Measurements from ENCODE around the gene SH3PXD2A.

The SH3PXD2A gene

DNA sequence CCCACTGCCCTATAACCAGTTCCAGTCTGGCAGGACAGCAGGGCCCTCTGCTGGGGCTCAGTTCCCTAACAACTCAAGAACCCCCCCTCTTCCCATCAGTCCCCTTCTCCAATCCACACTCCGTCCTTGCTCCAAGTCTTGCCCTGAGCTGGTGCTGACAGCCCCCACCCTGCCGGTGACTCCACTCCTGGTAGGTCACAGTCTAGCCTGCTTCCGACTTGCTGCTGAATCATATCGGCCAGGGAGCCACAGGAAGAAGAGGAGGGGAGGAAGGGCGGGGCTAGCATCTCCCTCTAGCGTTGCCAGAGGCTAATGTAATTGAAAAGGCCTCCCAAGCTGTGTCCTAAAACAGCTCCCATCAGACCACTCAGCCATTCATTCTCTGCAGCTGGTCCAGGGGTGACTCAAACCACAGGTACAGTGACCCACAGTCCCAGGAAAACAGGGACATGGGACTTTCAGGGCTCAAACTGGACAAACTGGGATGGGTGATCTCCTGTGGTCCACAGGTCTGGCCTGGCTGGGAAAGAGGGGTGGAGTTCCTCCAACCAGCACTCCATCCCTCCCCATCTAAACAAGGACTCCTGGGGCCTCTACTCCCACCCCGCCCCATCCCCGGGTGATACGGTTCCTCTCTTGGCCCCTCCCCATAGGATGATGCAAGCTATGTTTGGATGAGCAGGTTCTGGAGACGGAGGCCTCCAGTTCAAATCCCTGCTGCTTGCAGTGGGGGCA is 158.8 kb downstream of the SH3PXD2A start (continued):
- TF ChIP-seq, protein P1, sequence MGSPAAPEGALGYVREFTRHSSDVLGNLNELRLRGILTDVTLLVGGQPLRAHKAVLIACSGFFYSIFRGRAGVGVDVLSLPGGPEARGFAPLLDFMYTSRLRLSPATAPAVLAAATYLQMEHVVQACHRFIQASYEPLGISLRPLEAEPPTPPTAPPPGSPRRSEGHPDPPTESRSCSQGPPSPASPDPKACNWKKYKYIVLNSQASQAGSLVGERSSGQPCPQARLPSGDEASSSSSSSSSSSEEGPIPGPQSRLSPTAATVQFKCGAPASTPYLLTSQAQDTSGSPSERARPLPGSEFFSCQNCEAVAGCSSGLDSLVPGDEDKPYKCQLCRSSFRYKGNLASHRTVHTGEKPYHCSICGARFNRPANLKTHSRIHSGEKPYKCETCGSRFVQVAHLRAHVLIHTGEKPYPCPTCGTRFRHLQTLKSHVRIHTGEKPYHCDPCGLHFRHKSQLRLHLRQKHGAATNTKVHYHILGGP (tag by site-specific recombination; IDR thresholded peaks at IDR 0.05): no peak
- TF ChIP-seq ZNF600 (tag by site-specific recombination; IDR thresholded peaks at IDR 0.05) (0 out of 2 replicates have a peak, but pooled peaks have one; percentile 37), YY2 (tag by site-specific recombination; IDR thresholded peaks at IDR 0.05) (no peak), ZNF138 (tag by site-specific recombination; IDR thresholded peaks at IDR 0.05; ENCODE audit: borderline replicate concordance) (no peak), ZNF777 (tag by site-specific recombination; IDR thresholded peaks at IDR 0.05; ENCODE audit: borderline replicate concordance) (no peak), ZNF184 (tag by site-specific recombination; IDR thresholded peaks at IDR 0.05) (no peak), ZSCAN30 (tag by site-specific recombination; IDR thresholded peaks at IDR 0.05) (no peak), MZF1 (tag by site-specific recombination; IDR thresholded peaks at IDR 0.05; ENCODE audit: borderline replicate concordance) (no peak), ZSCAN23 (tag by site-specific recombination; IDR thresholded peaks at IDR 0.05) (no peak), ZNF837 (tag by site-specific recombination; IDR thresholded peaks at IDR 0.05) (no peak), BCL11B (tag by site-specific recombination; IDR thresholded peaks at IDR 0.05; ENCODE audit: low read depth) (no peak), OVOL3 (tag by site-specific recombination; IDR thresholded peaks at IDR 0.05) (no peak), ZNF548 (tag by site-specific recombination; IDR thresholded peaks at IDR 0.05) (no peak), ZNF701 (tag by site-specific recombination; IDR thresholded peaks at IDR 0.05) (no peak), ZNF423 (tag by site-specific recombination; IDR thresholded peaks at IDR 0.05) (no peak), ZNF132 (tag by site-specific recombination; IDR thresholded peaks at IDR 0.05; ENCODE audit: borderline replicate concordance) (no peak), GLIS1 (tag by site-specific recombination; IDR thresholded peaks at IDR 0.05) (peak; percentile 58), ZFP37 (tag by site-specific recombination; IDR thresholded peaks at IDR 0.05) (no peak), ZNF776 (tag by site-specific recombination; IDR thresholded peaks at IDR 0.05; ENCODE audit: borderline replicate concordance) (no peak), ZNF768 (tag by site-specific recombination; IDR thresholded peaks at IDR 0.05) (no peak), ZNF514 (tag by site-specific recombination; IDR thresholded peaks at IDR 0.05) (no peak), ZNF2 (tag by site-specific recombination; IDR thresholded peaks at IDR 0.05) (no peak)
- TF ChIP-seq, protein P2, sequence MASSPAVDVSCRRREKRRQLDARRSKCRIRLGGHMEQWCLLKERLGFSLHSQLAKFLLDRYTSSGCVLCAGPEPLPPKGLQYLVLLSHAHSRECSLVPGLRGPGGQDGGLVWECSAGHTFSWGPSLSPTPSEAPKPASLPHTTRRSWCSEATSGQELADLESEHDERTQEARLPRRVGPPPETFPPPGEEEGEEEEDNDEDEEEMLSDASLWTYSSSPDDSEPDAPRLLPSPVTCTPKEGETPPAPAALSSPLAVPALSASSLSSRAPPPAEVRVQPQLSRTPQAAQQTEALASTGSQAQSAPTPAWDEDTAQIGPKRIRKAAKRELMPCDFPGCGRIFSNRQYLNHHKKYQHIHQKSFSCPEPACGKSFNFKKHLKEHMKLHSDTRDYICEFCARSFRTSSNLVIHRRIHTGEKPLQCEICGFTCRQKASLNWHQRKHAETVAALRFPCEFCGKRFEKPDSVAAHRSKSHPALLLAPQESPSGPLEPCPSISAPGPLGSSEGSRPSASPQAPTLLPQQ (tag by site-specific recombination; IDR thresholded peaks at IDR 0.05): 0 out of 2 replicates have a peak, but pooled peaks have one; percentile 15
- TF ChIP-seq, protein P3, sequence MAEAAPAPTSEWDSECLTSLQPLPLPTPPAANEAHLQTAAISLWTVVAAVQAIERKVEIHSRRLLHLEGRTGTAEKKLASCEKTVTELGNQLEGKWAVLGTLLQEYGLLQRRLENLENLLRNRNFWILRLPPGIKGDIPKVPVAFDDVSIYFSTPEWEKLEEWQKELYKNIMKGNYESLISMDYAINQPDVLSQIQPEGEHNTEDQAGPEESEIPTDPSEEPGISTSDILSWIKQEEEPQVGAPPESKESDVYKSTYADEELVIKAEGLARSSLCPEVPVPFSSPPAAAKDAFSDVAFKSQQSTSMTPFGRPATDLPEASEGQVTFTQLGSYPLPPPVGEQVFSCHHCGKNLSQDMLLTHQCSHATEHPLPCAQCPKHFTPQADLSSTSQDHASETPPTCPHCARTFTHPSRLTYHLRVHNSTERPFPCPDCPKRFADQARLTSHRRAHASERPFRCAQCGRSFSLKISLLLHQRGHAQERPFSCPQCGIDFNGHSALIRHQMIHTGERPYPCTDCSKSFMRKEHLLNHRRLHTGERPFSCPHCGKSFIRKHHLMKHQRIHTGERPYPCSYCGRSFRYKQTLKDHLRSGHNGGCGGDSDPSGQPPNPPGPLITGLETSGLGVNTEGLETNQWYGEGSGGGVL (tag by site-specific recombination; IDR thresholded peaks at IDR 0.05): peak; percentile 81
- TF ChIP-seq, protein P4, sequence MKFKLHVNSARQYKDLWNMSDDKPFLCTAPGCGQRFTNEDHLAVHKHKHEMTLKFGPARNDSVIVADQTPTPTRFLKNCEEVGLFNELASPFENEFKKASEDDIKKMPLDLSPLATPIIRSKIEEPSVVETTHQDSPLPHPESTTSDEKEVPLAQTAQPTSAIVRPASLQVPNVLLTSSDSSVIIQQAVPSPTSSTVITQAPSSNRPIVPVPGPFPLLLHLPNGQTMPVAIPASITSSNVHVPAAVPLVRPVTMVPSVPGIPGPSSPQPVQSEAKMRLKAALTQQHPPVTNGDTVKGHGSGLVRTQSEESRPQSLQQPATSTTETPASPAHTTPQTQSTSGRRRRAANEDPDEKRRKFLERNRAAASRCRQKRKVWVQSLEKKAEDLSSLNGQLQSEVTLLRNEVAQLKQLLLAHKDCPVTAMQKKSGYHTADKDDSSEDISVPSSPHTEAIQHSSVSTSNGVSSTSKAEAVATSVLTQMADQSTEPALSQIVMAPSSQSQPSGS (tag by site-specific recombination; IDR thresholded peaks at IDR 0.05; ENCODE audit: low read depth): no peak
- TF ChIP-seq, protein P5, sequence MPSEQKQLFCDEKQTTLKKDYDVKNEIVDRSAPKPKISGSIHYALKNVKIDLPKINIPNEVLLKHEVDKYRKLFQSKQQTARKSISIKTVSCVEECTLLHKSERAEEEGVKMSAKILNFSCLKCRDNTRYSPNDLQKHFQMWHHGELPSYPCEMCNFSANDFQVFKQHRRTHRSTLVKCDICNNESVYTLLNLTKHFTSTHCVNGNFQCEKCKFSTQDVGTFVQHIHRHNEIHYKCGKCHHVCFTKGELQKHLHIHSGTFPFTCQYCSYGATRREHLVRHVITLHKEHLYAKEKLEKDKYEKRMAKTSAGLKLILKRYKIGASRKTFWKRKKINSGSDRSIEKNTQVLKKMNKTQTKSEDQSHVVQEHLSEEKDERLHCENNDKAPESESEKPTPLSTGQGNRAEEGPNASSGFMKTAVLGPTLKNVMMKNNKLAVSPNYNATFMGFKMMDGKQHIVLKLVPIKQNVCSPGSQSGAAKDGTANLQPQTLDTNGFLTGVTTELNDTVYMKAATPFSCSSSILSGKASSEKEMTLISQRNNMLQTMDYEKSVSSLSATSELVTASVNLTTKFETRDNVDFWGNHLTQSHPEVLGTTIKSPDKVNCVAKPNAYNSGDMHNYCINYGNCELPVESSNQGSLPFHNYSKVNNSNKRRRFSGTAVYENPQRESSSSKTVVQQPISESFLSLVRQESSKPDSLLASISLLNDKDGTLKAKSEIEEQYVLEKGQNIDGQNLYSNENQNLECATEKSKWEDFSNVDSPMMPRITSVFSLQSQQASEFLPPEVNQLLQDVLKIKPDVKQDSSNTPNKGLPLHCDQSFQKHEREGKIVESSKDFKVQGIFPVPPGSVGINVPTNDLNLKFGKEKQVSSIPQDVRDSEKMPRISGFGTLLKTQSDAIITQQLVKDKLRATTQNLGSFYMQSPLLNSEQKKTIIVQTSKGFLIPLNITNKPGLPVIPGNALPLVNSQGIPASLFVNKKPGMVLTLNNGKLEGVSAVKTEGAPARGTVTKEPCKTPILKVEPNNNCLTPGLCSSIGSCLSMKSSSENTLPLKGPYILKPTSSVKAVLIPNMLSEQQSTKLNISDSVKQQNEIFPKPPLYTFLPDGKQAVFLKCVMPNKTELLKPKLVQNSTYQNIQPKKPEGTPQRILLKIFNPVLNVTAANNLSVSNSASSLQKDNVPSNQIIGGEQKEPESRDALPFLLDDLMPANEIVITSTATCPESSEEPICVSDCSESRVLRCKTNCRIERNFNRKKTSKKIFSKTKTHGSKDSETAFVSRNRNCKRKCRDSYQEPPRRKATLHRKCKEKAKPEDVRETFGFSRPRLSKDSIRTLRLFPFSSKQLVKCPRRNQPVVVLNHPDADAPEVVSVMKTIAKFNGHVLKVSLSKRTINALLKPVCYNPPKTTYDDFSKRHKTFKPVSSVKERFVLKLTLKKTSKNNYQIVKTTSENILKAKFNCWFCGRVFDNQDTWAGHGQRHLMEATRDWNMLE (tag by site-specific recombination; conservative IDR thresholded peaks at IDR 0.05; ENCODE audit: low read depth): no peak
- TF ChIP-seq, protein P6, sequence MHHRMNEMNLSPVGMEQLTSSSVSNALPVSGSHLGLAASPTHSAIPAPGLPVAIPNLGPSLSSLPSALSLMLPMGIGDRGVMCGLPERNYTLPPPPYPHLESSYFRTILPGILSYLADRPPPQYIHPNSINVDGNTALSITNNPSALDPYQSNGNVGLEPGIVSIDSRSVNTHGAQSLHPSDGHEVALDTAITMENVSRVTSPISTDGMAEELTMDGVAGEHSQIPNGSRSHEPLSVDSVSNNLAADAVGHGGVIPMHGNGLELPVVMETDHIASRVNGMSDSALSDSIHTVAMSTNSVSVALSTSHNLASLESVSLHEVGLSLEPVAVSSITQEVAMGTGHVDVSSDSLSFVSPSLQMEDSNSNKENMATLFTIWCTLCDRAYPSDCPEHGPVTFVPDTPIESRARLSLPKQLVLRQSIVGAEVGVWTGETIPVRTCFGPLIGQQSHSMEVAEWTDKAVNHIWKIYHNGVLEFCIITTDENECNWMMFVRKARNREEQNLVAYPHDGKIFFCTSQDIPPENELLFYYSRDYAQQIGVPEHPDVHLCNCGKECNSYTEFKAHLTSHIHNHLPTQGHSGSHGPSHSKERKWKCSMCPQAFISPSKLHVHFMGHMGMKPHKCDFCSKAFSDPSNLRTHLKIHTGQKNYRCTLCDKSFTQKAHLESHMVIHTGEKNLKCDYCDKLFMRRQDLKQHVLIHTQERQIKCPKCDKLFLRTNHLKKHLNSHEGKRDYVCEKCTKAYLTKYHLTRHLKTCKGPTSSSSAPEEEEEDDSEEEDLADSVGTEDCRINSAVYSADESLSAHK (tag by site-specific recombination; IDR thresholded peaks at IDR 0.05): no peak
